Measurements from ENCODE around the gene METTL26.

The METTL26 gene

GRCh38 chr16:595094-595528, 41.0 kb downstream of the METTL26 start:
- DNase-seq, result no peak

GRCh38 chr16:593807-594206, 42.3 kb downstream of the METTL26 start:
- DNase-seq, result no peak

GRCh38 chr16:593406-593805, 42.7 kb downstream of the METTL26 start:
- no peak for DNase-seq

DNA sequence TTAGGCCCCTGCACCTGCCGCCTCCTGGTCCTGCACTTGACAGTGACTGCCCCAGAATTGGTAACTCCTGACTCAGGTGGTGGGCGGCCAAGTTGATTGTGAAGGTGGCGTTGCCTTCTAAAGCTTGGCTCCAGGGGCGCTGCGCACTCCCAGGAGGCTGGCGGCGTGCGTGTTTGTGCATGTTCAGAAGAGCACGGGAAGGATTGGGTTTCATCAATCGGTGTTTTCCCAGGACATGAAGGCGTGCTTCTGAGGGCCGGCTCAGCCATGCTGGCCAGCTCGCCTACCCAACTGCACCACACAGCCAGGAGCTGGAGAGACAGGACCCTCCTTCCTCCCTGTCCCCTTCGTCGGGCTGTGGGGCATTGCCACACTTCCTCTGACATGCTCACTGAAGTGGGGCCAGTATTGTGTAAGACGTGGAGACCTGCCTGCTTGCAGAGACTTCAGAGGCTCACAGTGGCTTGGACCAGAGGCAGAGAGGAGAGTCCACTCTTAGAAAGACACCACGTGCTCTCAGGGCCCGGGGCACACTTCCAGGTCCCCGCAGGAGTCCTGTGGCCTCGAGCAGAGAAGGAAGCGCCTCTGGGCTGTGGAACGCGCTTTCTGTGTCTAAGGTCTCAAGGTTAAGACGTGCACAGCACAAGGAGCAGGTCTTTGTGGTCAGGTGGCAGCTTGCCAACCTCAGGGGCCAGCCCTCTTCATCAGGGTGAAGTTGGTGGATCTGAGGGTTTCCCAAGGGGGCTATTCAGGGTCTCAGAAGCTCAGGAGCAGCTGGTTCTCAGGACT, 43.4 kb downstream of the METTL26 start:
- DNase-seq, result no peak

- no peak for DNase-seq
Measured at GRCh38 chr16:591892-592517, 44.1 kb downstream of the METTL26 start.

GRCh38 chr16:591231-591630, 44.9 kb downstream of the METTL26 start:
- no peak for DNase-seq

DNA sequence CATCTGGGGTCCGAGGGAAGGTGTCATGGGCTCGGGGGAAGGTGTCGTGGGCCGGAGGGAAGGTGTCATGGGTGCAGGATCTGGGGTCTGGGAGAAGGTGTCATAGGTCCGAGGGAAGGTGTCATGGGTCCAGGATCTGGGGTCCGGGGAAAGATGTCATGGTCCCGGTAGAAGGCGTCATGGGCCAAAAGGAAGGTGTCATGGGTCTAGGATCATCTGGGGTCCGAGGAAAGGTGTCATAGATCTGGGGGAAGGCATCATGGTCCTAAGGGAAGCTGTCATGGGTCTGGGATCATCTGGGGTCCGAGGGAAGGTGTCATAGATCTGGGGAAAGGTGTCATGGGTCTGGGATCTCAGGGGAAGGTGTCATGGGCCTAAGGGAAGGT, 45.3 kb downstream of the METTL26 start:
- no peak for DNase-seq

GRCh38 chr16:590188-590814, 45.8 kb downstream of the METTL26 start:
- peak; percentile 31 for DNase-seq

GRCh38 chr16:589658-590187, 46.4 kb downstream of the METTL26 start, which contains the start of gene RAB40C:
Gene RAB40C (plus strand): TSS chr16:590066. CDS start chr16:590292, 226 bp downstream.
- peak; percentile 96 for DNase-seq

DNA sequence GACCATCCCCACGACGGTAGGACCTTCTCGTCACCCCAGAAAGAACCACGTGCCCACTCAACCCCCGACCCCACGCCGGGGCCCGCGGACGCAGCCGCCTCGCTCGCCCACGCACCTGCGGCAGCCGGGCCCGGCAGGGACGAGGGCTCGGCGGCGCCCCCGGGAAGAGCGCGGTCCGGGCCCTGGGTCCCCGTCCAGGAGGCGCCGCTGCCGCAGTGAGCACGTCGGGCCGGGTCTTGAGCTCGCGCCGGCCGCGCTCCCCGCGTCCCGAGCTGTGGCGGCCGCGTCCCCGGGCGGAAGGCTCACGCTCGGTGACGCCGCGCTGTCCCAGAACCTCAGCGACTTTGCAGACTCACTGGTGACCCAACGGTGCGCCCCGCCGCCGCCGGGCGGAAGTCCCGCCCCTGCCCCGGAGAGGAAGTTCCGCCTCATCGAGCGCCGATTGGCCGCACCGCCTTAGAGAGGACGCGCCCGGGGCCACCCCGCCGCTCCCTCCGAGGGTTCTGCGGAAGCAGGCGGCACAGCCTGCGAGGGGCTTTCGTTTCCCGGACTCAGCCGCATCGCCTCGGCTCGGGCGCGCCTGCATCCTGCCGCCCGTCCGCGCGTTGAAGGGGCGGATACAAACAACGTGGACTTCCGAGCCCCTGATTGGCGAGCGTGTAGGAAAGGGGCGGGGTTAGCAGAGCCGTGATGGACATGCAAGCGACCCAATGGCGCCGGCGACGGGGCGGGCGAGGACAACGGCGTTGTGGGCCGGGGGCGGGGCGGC, 47.0 kb downstream of the METTL26 start:
- peak; percentile 77 for DNase-seq

DNA sequence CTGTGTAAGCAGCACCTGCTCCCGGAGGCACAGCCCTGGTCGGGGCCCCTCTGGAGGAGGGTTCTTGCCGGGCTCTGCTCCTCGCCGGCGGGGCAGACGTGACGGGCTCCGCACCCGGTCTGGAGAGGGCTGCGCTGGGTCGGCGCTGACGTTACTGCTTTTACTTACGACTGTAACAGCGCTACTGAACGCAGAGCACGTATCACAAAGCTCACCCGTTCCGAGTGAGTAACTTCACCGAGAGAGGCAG, 47.5 kb downstream of the METTL26 start:
- DNase-seq, result no peak

DNA sequence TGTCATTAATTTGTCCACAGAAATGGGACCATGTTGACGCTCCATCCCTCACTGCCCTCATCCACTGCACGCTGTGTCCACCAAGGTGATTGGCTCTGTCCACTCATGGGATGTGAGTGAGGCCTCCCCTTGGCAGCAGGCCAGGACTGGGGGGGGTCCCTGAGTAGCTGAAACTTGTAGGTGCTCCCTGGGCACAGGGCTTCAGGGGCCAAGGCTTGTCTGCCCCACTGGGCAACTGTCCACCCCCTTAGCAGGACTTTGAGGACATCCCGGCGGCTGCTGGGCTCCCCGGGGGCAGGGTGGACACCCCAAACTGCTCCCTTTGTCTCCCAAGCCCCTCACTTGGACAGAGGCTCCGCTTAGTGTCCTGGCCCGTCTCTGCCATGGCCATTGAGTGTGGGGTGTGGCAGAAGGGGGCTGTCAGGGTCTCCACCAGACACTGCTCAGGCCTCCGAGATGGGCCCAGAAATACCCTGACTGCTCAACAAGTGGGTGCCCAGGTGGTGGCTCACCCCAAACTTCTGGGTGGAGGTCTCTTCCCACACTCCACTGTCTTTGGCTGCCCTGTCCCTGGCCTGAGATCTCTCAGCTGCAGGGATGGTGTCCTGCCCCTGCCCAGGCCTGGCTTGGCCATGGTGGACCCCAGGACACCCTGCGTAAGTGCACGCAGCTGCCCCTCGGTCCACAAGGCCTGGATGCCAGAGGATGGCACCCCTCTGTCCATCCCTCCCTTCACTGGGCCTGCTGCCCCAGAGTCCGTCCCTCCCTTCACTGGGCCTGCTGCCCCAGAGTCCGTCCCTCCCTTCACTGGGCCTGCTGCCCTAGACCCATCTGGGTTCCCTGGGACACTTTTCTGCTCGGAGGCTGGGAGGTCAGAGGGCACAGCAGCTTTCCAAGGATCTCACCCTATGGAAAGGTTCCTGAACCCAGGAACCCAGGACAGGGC, 49.2 kb downstream of the METTL26 start:
- DNase-seq, result no peak

GRCh38 chr16:586047-586644, 50.0 kb downstream of the METTL26 start:
- DNase-seq, result no peak

GRCh38 chr16:585351-585750, 50.8 kb downstream of the METTL26 start:
- DNase-seq, result no peak
